Measurements from ENCODE around the gene BACE2.

The BACE2 gene

DNA sequence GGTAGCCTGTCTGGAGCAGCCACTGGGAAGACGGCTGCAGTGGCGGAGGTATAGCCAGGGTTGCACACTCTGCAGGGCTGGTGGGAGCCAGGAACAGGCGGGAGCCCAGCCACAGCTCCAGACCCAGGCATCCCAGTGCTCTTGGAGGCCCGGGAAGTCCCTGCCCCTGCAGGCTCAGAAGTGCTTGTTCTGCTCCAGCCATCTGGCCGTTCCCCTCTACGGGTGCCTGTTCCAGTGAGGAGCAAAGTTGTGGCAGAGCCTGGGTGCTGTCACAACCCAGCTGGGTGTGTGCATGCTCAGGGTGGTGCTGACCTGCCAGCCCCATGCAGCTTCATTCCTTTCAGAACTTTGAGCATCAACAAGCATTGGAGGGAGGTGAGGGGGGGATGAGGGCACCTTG is 31.7 kb upstream of the BACE2 start:
- H3K27ac ChIP-seq (replicated peaks): no peak overlapping the region
- no peak for DNase-seq (ENCODE audit: low read depth in 1 of 2, low spot score in 1 of 2)
- H3K27me3 ChIP-seq (ENCODE audit: insufficient read depth, poor library complexity, severe bottlenecking): no peaks in the 10 kb centered on the region
- TF ChIP-seq POLR2AphosphoS5 (IDR thresholded peaks at IDR 0.05; ENCODE audit: low read depth): no peak
- TF ChIP-seq, protein P1, sequence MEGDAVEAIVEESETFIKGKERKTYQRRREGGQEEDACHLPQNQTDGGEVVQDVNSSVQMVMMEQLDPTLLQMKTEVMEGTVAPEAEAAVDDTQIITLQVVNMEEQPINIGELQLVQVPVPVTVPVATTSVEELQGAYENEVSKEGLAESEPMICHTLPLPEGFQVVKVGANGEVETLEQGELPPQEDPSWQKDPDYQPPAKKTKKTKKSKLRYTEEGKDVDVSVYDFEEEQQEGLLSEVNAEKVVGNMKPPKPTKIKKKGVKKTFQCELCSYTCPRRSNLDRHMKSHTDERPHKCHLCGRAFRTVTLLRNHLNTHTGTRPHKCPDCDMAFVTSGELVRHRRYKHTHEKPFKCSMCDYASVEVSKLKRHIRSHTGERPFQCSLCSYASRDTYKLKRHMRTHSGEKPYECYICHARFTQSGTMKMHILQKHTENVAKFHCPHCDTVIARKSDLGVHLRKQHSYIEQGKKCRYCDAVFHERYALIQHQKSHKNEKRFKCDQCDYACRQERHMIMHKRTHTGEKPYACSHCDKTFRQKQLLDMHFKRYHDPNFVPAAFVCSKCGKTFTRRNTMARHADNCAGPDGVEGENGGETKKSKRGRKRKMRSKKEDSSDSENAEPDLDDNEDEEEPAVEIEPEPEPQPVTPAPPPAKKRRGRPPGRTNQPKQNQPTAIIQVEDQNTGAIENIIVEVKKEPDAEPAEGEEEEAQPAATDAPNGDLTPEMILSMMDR (IDR thresholded peaks at IDR 0.05; ENCODE audit: insufficient read depth, low read length): no peak
- TF ChIP-seq GABPA (IDR thresholded peaks at IDR 0.05; ENCODE audit: low read depth): no peak
- TF ChIP-seq SPI1 (IDR thresholded peaks at IDR 0.05; ENCODE audit: borderline replicate concordance, low read depth): no peak
- no peak overlapping the region for H3K4me3 ChIP-seq (replicated peaks; ENCODE audit: insufficient read depth, low read length)

DNA sequence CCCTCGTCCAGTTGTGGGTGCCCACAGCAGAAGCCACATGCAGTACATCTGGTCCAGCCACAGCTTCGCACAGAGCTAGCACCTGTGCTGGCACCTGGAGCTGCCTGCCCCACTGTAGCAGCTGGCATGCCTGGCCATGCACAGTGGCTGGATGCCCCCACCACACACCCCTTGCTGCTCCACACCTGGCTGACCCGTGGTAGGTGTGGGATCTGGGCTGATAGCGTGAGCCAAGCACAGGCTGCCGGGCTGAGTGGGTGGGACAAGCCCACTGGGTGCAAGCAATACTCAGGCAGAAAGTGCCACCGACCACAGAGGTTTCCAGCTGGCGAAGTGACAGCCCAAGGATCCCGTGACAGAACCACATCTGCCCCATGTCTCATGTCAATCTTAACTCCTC is 30.6 kb upstream of the BACE2 start:
- H3K4me3 ChIP-seq (replicated peaks; ENCODE audit: insufficient read depth, low read length): no peak overlapping the region

DNA sequence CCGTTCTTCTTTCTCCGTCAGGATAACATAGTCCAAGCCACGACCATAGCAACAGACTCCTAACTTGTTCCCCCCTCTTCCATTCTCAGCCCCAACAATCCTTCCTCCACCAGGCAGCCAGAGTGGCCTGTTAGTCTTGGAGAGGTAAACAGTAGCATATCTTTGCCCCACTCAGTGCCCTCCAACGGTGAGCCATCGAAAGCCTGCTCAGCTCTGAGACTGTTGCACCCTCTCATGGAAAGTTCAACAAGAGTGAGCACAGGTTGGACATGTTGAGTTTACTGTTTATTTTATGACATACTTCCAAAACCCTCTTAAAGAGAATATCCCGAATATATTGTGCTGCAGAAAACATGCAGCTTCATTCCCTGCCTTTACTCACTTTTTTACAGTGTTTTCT is 30.1 kb upstream of the BACE2 start:
- H3K4me3 ChIP-seq (replicated peaks; ENCODE audit: insufficient read depth, low read length): no peak overlapping the region
- no peak for DNase-seq (ENCODE audit: low read depth in 1 of 2, low spot score in 1 of 2)
- TF ChIP-seq, protein P2, sequence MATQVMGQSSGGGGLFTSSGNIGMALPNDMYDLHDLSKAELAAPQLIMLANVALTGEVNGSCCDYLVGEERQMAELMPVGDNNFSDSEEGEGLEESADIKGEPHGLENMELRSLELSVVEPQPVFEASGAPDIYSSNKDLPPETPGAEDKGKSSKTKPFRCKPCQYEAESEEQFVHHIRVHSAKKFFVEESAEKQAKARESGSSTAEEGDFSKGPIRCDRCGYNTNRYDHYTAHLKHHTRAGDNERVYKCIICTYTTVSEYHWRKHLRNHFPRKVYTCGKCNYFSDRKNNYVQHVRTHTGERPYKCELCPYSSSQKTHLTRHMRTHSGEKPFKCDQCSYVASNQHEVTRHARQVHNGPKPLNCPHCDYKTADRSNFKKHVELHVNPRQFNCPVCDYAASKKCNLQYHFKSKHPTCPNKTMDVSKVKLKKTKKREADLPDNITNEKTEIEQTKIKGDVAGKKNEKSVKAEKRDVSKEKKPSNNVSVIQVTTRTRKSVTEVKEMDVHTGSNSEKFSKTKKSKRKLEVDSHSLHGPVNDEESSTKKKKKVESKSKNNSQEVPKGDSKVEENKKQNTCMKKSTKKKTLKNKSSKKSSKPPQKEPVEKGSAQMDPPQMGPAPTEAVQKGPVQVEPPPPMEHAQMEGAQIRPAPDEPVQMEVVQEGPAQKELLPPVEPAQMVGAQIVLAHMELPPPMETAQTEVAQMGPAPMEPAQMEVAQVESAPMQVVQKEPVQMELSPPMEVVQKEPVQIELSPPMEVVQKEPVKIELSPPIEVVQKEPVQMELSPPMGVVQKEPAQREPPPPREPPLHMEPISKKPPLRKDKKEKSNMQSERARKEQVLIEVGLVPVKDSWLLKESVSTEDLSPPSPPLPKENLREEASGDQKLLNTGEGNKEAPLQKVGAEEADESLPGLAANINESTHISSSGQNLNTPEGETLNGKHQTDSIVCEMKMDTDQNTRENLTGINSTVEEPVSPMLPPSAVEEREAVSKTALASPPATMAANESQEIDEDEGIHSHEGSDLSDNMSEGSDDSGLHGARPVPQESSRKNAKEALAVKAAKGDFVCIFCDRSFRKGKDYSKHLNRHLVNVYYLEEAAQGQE (IDR thresholded peaks at IDR 0.05; ENCODE audit: insufficient replicate concordance, low read depth): no peak
- TF ChIP-seq SPI1 (IDR thresholded peaks at IDR 0.05; ENCODE audit: borderline replicate concordance, low read depth) (no peak), POLR2AphosphoS5 (IDR thresholded peaks at IDR 0.05; ENCODE audit: low read depth) (no peak), GABPA (IDR thresholded peaks at IDR 0.05; ENCODE audit: low read depth) (no peak)
- TF ChIP-seq, protein P1 (IDR thresholded peaks at IDR 0.05; ENCODE audit: insufficient read depth, low read length): no peak

More for the DNA sequence above, 30.6 kb upstream of the BACE2 start:
- DNase-seq (ENCODE audit: low read depth in 1 of 2, low spot score in 1 of 2): no peak
- TF ChIP-seq, protein P2 (IDR thresholded peaks at IDR 0.05; ENCODE audit: insufficient replicate concordance, low read depth): no peak
- no peak for TF ChIP-seq GABPA (IDR thresholded peaks at IDR 0.05; ENCODE audit: low read depth)
- TF ChIP-seq POLR2AphosphoS5 (IDR thresholded peaks at IDR 0.05; ENCODE audit: low read depth): no peak
- TF ChIP-seq, protein P1 (IDR thresholded peaks at IDR 0.05; ENCODE audit: insufficient read depth, low read length): no peak
- TF ChIP-seq SPI1 (IDR thresholded peaks at IDR 0.05; ENCODE audit: borderline replicate concordance, low read depth): no peak
- Histone ChIP-seq H3K27me3 (ENCODE audit: insufficient read depth, poor library complexity, severe bottlenecking) (no peaks in the 10 kb centered on the region), H3K27ac (replicated peaks) (no peak overlapping the region)

DNA sequence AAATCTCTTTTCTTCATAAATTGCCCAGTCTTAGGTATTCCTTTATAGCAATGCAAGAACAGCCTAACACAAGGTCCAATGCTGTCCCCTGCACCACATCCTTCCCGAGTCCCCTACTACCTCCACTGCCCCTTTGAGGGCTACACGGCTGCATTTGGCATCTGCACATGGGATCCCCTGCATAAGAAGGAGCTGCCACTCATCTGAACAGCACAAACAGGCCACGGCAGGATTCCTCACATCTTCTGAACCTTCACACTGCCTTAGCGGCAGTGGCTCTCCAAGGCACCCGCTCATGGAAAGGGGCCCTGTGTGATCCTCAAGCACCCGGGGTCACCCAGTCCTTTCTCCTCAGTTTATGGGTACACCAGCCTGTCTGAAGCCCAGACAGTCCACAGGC is 29.2 kb upstream of the BACE2 start:
- no peak for DNase-seq (ENCODE audit: low read depth in 1 of 2, low spot score in 1 of 2)
- Histone ChIP-seq H3K27ac (replicated peaks) (no peak overlapping the region), H3K4me3 (replicated peaks; ENCODE audit: insufficient read depth, low read length) (no peak overlapping the region), H3K27me3 (ENCODE audit: insufficient read depth, poor library complexity, severe bottlenecking) (no peaks in the 10 kb centered on the region)
- TF ChIP-seq, protein P1 (IDR thresholded peaks at IDR 0.05; ENCODE audit: insufficient read depth, low read length): no peak
- TF ChIP-seq SPI1 (IDR thresholded peaks at IDR 0.05; ENCODE audit: borderline replicate concordance, low read depth): no peak
- no peak for TF ChIP-seq GABPA (IDR thresholded peaks at IDR 0.05; ENCODE audit: low read depth)
- TF ChIP-seq POLR2AphosphoS5 (IDR thresholded peaks at IDR 0.05; ENCODE audit: low read depth): no peak
- TF ChIP-seq, protein P2 (IDR thresholded peaks at IDR 0.05; ENCODE audit: insufficient replicate concordance, low read depth): no peak

More for the DNA sequence above, 30.1 kb upstream of the BACE2 start:
- Histone ChIP-seq H3K27ac (replicated peaks) (no peak overlapping the region), H3K27me3 (ENCODE audit: insufficient read depth, poor library complexity, severe bottlenecking) (no peaks in the 10 kb centered on the region)
